Raji (cell line): ENCODE measurements around the gene DOCK4.

ENCODE experiments used
- POLR2A ChIP-seq: IDR thresholded peaks from 2 replicates; pipeline ENCODE4 v1.6.1; 2011; ENCODE audit warnings: low read depth, low read length, control low read depth; ENCODE audit not compliant: insufficient read depth

The DOCK4 gene

GRCh38 chr7:111954056-111954455 lies 252.1 kb downstream of the DOCK4 start:
- no peak for TF ChIP-seq POLR2A

- no peak for TF ChIP-seq POLR2A
These were observed 252.6 kb downstream of the DOCK4 start for GRCh38 chr7:111953611-111954010.

- TF ChIP-seq POLR2A = no peak
These were observed 253.4 kb downstream of the DOCK4 start for GRCh38 chr7:111952783-111953182.

GRCh38 chr7:111951052-111951451 lies 255.1 kb downstream of the DOCK4 start:
- no peak for TF ChIP-seq POLR2A

- TF ChIP-seq POLR2A = no peak
These were observed 263.6 kb downstream of the DOCK4 start for GRCh38 chr7:111942450-111943081.

- TF ChIP-seq POLR2A = no peak
These were observed 269.0 kb downstream of the DOCK4 start for GRCh38 chr7:111937163-111937562.

- no peak for TF ChIP-seq POLR2A
These were observed 272.6 kb downstream of the DOCK4 start for GRCh38 chr7:111933609-111934008.

- no peak for TF ChIP-seq POLR2A
These were observed 274.2 kb downstream of the DOCK4 start for GRCh38 chr7:111931958-111932357.

GRCh38 chr7:111931016-111931517 lies 275.1 kb downstream of the DOCK4 start:
- no peak for TF ChIP-seq POLR2A

- TF ChIP-seq POLR2A = no peak
These were observed 276.9 kb downstream of the DOCK4 start for GRCh38 chr7:111929264-111929663.

- TF ChIP-seq POLR2A = no peak
These were observed 278.7 kb downstream of the DOCK4 start for GRCh38 chr7:111927353-111928019.

- no peak for TF ChIP-seq POLR2A
These were observed 285.9 kb downstream of the DOCK4 start for GRCh38 chr7:111920329-111920728.

- TF ChIP-seq POLR2A = no peak
These were observed 286.5 kb downstream of the DOCK4 start for GRCh38 chr7:111919631-111920179.

- no peak for TF ChIP-seq POLR2A
These were observed 287.0 kb downstream of the DOCK4 start for GRCh38 chr7:111919164-111919563.

- TF ChIP-seq POLR2A = no peak
These were observed 287.7 kb downstream of the DOCK4 start for GRCh38 chr7:111918461-111918860.

- TF ChIP-seq POLR2A = no peak
These were observed 291.9 kb downstream of the DOCK4 start for GRCh38 chr7:111914291-111914690.

- no peak for TF ChIP-seq POLR2A
These were observed 294.8 kb downstream of the DOCK4 start for GRCh38 chr7:111911166-111911961.
